Stimulated activated CD4-positive, alpha-beta T cell treated with anti-CD3 and anti-CD28 coated beads, Interleukin-2, amount 100 ng/mL, for 48 hours (primary cell): ENCODE data around the gene CFAP77.

Source experiments
- DNase-seq, 2 donors: peaks; one replicate each; pipeline ENCODE4 v3.0.0-alpha.2; 2020

Gene CFAP77

GRCh38 chr9:132606066-132606465 lies 196.1 kb downstream of the CFAP77 start:
- no peak for DNase-seq

DNA sequence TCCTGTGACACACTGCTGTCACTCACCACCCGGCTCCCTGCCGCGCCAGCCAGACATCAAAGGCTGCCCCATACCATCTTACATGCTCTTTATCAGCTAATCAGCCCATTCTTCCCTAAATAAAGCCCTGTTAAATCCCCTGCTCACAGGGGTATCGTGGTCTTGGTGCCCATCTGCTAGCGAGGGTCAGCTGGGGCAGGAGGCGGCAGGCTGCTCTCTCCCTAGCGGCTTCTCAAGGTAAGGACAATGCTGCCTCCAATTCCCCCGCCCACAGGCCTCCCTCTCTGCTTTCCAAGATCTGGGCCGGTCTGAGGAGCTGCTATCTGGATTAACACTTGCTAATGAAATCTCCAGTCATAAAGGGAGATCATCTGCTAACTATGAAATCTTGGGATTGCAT lies 199.2 kb downstream of the CFAP77 start:
- DNase-seq = no peak

DNA sequence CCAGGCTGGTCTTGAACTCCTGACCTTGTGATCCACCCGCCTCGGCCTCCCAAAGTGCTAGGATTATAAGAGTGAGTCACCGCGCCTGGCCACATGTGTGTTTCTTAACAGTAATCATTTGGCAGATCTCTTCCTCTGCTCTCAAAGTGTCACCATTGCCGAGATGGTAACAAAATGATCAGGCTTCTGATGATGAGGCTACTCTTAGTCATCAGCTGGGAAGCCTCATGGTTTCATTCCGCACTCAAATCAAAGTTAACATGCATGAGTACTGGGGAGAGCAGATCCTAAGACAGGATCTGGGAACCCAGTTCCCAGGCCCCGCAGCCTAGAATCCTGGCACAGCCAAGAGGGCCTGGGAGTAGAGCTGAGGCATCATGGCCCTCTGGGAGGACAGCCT lies 199.8 kb downstream of the CFAP77 start:
- DNase-seq = no peak

DNA sequence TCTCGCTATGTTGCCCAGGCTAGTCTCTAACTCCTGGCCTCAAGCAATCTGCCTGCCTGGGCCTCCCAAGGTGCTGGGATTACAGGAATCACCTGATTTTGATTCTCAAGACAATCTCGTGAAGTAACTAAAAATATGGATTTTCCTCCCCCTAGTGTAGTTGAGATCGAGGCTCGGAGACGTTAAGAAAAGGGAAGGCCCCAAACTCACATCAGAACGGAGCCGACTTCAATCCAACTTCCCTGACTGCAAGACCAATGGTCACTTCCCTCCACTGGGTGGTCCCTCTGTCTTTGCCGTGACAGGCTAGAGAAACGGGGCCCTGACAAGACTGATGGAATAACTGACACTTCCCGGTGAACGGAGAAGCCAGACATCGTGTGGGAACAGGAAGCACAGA lies 200.7 kb downstream of the CFAP77 start:
- DNase-seq = no peak

GRCh38 chr9:132614324-132614723 lies 204.3 kb downstream of the CFAP77 start:
- DNase-seq = no peak

DNA sequence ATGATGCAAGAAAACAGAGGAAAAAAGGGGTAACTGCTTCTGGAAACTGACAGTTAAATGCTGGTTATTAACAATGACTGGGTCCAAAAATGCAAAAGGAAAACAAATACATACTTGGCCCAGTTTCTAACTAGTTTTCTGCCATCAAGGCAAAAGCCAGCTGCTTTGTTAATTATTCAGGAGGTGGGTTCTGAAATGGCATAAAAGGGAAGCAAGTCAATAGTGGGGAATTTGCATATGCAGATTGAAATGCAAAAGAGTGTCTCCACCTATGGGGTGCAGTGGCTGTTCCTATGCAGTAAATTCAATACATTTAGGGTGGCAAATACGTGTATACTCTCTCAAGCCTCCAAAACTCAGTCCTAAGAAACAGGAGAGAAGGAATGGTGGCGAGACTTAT lies 205.8 kb downstream of the CFAP77 start:
- DNase-seq = no peak

DNA sequence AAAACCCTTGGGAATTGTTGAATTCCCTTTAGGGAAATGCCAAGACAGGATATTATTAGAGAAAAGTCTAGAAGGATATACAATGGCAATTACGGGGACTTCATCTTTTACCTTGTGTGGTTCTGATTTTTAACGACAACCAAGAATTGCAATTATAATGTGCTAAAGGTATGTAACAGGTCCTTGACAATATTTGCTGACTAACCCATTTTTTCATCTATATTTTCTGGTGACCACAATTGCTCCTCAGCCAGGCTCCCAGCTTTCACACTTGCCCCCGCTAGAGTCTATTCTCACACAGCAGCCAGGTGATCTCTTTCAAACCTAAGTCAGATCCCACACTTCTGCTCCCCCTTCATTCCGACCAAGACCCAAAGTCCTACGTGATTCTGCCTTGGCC lies 206.7 kb downstream of the CFAP77 start:
- DNase-seq = no peak

GRCh38 chr9:132622159-132622558 lies 212.1 kb downstream of the CFAP77 start:
- no peak for DNase-seq
